GM21528 (cell line): ENCODE data around the gene PTTG2.
A peak's percentile ranks its signal among the peaks of the same experiment; 100 is the strongest.
"Not testable (repeated sequence)": the region's sequence is repeated elsewhere in the genome, so short reads cannot be mapped to it uniquely, and the experiment has no call there.

ENCODE experiments used
- ATAC-seq: cut with Tn5 transposase; IDR thresholded peaks from one replicate; pipeline ENCODE4 v1.9.1; 2021; ENCODE audit warnings: mild to moderate bottlenecking, moderate library complexity; ENCODE audit not compliant: unreplicated experiment, low FRiP score

Gene PTTG2

DNA sequence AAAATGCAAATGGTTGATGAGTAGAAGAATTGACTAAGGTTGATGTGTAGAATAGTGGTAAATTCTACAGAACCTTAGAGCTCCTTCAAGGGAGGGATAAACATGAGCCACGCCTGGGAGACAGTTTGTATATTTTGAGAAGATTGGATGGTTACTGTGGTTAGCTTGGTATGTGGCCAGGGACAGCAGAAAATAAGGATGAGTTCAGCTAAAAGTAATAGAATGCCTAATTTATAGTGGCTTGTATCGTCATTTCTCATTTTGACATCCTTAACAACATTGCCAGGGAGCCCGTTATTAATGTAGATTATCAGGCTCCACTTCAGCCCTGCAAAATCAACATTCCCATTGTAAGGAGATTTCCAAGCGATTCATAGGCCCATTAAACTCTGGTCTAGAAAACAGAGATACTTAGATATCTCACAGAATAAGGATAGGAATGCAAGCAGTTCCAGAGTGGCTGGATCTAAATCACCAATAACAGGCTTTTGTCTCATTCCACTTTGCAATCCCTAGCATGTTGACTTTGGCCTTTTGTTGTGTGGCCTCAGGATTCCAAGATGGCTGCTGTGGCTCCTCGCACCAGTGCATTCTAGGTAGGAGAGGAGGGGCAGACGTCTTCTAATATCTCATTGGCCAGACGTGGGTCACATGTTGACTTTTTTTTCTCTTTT lies 6.4 kb upstream of the PTTG2 start:
- ATAC-seq: no peak

DNA sequence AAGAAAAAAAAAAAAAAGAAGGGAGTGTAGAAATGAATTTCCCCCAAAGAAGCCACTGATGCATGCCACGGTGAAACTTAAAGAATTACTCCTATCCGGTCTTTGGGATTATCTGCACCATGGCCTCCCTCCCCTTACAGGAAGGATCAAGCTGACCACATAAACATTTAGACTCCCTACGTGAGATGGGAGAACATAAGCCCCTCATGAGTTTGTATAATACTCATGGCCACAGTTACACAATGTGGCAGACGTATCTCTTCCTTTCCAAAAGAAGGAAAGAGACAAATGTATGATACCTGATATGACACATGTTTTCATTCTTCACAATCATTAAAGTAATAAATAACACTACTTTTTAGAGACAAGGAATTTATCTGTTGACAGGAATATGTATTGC lies 3.3 kb upstream of the PTTG2 start:
- ATAC-seq: no peak

DNA sequence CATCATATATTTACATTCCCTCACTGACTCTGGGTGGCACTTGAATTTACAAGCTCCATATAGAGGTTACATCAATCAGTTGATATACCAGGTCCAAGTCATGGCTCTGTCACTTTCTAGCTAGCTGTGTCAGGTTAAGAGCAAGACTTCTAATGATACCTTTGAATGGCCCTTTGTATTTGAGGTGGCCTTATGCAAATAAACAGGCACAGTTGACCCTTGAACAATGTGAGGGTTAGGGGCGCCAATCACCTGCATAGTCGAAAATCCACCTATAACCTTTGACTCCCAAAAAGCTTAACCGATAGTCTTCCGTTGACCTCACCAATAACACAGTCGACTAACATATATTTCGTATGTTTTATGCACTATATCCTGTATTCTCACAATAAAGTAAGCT lies 1.3 kb upstream of the PTTG2 start:
- ATAC-seq: no peak

DNA sequence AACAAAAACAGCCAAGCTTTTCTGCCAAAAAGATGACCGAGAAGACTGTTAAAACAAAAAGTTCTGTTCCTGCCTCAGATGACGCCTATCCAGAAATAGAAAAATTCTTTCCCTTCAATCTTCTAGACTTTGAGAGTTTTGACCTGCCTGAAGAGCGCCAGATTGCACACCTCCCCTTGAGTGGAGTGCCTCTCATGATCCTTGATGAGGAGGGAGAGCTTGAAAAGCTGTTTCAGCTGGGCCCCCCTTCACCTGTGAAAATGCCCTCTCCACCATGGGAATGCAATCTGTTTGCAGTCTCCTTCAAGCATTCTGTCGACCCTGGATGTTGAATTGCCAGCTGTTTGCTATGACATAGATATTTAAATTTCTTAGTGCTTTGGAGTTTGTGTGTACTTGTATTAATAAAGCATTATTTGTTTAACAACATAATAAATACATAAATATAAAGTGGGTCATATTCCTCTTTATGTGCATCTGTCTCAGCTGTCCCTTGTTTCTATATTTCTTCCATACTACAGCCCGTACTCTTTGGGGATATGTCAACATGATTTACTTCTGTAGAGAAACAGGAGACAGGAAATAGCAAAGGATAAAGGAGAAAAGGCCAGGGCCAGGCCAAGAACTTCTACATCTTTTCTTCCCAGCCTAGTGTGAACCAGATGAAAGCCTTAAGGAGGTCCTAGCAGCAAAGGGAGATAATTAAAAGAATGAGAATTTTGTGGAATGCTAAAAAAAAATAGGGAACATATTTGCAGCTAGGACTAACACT lies 667 bp downstream of the PTTG2 start:
- no peak for ATAC-seq

DNA sequence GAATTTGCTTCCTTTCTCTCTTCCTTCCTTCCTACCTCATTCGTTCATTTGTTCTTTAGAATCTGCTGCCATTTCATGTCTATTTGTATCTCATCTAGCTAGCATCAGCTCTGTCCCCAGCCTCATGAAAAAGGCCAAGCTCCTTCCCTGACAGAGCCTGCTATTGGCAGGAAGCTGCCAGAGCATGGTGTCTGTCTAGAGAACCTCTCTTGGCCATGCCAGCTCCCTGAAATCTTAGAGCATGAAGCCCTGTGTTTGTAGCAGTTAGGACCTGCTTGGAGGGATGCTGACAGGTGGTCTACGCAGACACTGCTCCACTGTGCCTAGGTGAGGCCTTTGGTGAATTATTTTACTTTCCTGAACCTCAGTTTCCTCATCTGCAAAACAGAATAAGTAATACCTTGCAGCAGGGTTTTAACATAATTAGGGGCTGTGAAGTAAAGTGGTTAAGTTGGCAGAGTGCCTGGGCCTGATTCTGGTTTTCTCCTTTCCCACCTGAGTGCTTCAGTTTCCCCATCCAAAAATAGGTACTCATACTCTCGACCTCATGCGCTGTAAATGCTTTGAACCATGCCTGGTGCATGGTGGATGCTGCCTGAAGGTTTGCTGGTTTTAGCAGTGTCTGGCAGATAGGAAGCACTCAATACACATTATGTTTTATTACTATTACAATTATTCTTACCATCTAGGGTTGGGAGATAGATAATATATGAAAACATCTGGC lies 4.7 kb downstream of the PTTG2 start:
- ATAC-seq: peak; percentile 68

DNA sequence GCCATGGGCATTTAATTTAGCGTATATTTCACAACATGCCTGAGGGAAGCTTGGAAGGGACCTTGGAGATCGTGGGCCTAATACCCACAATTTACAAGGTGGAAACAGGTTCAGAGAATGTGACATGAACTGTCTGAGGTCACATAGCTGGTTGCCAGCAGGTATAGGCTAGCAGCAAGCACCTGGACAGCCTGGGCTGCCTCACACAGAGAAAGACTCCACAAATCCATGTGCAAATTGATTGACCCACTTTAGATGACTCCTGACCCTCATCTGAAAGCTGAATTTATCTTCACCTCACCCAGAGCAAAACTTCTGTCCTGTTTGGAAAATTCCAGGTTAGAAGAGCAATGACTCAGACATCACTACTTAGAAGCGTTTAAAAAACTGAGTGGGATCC lies 5.8 kb downstream of the PTTG2 start:
- ATAC-seq: no peak

DNA sequence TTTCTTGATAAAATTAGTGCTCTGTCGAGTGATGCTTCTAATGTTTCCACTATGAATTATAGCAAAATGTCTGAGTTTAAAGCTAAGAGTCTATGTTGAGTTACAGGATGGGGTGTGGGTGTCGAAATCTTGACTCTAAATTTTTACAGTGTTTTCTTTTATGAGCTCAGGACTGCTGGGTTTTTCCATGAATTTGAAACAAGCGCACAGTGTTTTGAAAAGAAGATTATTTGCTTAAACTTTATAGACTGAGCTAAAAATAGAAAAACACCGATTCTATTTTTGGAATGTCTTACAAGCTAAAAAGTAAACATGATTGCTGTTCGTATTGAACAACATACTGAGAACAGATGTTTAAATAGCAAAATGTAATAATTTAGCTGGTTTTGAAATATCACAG lies 7.5 kb downstream of the PTTG2 start:
- ATAC-seq: no peak

DNA sequence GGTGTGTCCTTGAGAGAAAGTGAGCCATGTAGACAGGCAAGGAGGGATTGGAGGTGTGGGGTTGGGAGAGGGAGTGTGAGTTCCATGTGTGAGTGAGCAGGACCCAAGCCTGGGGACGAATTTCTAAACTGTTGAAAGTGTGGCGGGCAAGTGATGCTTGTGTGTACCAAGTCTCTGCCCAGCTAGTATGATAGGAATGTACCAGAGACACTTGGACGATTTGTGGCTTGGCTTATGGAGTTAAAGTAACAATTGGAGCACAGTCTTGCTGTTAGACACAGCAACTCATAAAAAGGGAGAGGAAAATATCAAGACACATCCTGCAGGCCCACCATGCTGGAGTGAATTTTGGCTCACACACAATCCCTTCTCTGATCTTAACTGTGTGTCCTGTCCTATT lies 8.5 kb downstream of the PTTG2 start:
- no peak for ATAC-seq

DNA sequence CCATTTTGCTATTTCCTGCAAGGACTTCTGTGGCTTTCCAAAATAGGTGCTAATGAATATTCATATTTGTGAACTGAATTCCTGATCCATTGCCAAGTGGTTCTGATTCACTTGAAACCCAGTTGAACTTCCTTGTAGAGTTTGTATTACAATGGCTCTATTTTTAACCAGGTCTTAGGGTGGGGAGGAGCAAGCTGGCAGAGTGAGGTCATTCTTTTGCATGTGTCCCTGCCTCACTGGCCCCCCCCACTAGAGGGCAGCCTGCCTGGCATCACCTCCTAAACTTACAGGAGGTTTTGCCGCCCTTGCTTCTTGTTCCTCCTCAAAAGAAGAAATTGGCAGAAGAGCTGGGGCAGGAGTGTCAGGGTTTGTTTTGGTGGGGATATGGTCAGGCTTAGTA lies 10.5 kb downstream of the PTTG2 start:
- no peak for ATAC-seq

DNA sequence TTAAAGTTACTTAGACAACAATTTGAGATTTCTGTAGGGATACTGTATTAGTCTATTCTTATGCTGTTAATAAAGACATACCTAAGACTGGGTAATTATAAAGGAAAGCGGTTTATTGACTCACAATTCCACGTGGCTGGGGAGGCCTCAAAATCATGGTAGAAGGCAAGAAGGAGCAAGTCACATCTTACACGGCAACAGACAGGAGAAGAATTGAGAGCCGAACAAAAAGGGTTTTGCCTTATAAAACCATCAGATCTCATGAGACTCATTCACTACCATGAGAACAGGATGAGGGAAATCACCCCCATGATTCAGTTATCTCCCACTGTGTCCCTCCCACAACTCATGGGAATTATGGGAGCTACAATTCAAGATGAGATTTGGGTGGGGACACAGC lies 11.0 kb downstream of the PTTG2 start:
- no peak for ATAC-seq

DNA sequence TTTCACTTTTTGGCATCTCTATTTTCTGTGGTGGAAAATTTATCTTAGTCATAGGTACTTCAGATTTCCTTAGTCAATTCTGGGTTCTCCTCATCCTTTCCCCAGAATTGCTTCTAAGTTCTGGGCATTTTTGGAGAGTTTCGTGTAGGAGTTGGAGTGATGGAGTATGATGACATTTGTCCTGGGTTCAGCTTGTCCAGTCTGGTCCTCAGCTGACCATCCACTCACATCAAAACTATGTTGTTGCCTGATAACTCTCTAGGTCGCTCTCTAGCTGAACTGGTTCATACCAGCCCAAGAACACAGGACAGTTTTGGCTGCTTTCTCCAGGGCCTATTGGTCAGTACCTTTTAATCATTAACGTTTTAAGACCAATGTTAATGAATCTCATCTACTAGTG lies 13.2 kb downstream of the PTTG2 start:
- no peak for ATAC-seq

DNA sequence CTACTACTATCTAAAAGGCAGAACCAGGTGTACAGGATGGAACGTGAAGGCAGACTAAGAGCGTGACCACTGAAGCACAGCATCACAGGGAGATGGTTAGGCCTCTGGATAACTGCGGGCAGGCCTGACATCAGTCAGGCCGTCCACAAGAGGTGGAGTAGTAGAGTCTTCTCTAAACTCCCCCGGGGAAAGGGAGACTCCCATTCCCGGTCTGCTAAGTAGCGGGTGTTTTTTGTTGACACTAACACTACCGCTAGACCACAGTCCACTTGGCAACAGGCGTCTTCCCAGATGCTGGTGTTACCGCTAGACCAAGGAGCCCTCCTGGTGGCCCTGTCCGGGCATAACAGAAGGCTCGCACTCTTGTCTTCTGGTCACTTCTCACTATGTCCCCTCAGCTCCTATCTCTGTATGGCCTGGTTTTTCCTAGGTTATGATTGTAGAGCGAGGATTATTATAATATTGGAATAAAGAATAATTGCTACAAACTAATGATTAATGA lies 15.2 kb downstream of the PTTG2 start:
- ATAC-seq: not testable (repeated sequence)

DNA sequence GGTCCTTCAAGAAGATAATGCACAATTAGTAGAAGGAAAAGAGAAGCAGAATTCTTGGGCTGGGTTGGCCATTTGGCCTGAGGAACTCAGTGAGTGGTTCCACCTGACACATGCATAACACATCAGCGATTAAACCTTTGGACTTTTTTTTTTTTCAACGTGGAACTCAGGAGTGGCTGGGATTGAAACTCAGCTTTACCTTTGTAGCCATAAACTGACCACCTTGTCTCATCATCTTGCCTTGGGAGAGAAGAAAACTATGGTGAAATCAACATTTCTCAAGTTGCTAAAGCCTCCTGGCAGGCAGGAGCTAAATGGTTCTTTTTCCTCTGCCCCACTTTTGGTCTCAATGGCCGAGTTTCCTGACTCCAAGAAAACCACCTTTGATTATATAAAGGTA lies 16.3 kb downstream of the PTTG2 start:
- ATAC-seq: no peak

DNA sequence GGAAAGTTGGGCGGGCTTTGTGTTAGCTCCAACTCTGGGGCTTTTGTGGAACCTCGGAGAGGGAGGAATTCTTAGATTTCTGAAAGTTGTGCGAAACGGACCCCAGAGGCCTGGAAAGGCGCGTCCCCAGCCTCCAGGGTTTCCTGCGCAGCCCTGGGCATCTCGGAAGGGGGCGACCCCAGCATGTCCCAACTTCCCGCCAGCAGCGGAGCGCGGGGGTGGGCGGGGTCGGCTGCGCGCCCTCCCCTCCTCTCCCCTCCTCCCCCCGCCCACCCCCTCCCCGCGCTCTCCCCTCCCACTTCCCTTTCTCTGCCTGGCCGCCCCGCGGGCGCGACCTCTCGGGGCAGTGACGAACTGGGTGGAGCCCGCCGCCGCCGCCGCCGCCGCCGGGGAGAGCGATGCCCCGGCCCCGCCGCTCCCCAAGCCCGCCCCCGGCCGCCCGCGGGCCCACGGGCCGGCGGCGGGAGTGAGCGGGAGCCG lies 16.8 kb downstream of the PTTG2 start:
- ATAC-seq: peak; percentile 77

DNA sequence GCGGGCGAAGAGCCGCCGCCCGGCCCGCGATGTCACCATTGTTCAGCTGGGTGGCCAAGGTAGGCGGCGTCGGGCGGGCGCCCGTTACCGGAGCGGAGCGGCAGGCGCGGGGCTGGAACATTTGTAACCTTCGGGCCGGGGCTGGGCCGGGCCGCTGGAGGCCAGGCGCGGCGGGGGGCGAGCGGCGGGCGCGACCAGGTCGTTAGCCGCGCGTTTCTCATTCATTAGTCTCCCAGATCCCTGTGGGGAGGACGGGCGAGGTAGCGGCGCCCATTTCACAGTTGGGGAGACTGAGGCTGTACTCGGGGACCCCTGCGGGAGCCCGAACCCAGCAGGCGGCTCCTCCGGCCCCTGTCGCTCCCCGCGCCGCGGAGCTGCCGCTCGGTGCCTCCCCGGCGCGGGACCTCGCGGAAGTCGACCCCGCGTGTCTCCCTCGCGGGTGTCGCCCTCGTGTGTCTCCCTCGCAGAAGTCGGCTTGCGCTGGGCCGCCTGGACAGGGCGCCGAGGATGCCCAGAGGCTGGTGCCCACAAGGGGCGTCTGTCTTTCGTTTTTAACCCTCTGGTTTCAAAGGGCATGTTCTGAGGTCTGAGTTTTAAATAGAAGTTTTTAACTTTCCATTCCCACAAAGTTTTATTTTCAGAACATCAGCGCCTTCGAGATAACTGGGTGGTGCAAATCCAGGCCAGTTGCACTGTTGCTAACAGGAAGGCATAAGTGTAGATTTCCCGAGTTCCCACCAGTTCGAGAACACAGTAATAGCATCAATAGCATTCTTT lies 17.5 kb downstream of the PTTG2 start:
- ATAC-seq: peak; percentile 67

DNA sequence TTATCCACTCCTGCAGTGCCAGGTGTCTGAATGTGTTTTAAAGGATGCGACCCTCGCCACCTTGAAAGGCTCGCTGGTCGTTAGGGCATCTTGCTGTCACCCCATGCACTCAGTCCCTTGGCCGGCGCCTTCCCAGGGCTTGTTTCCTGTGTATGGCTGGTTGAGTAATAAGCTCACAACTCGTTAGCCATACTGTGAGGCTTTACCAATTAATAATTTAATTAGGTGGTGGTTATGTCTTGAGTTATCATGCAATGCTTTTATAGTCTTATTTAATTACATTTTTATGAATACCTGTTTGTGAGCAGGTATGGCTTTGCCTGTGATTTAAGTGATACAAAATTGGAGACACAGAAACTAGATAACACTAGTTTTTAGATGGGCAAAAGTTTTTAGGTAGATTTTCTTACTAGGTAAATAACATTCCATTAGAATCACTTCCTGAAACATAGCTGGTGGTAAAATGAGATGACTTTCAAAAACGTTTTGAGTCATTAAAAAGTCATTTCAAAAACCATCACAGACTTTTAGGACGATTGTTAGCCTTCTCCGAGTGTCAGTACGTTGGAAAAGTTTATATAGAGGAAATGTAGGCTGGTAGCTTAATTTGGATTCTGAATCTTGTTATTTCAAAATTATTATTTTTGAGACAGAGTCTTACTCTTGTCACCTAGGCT lies 18.2 kb downstream of the PTTG2 start:
- peak; percentile 34 for ATAC-seq

DNA sequence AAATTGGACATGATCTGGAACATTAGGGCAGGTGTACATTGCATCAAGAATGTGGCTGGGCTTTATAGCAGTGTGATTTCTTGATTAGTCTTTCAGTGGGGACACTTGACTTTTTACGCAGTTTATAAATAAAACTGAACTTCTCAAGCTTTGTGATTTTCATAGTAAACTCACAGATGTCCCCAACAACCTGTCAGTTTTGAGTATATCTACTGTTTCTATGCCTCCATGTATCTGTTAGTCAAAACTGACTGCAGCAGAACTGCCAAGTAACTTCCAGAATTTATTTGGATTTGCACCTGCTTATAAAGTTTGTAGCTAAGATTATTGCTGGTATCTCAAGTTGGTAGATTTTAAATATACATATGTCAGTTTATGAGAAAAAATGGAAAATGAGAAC lies 20.0 kb downstream of the PTTG2 start:
- ATAC-seq: no peak

DNA sequence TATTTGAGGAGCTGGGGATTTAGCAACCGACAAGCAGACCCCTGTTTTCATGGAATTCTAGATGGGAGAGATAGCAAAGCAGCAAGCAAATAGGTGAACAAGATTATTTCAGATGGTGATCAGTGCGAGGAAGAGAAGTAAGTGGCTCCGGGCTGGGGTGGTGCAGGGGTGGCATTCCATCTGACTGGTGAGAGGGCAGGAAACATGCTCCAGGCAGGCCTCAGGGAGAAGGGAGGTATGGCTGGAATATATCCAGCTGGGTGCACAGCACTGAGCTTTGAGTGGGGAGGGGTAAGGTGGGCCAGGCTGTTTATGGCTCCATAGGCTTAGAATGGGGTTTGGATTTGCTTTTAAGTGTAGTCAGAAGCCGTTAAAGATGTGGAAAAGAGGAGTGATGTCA lies 21.2 kb downstream of the PTTG2 start:
- no peak for ATAC-seq

DNA sequence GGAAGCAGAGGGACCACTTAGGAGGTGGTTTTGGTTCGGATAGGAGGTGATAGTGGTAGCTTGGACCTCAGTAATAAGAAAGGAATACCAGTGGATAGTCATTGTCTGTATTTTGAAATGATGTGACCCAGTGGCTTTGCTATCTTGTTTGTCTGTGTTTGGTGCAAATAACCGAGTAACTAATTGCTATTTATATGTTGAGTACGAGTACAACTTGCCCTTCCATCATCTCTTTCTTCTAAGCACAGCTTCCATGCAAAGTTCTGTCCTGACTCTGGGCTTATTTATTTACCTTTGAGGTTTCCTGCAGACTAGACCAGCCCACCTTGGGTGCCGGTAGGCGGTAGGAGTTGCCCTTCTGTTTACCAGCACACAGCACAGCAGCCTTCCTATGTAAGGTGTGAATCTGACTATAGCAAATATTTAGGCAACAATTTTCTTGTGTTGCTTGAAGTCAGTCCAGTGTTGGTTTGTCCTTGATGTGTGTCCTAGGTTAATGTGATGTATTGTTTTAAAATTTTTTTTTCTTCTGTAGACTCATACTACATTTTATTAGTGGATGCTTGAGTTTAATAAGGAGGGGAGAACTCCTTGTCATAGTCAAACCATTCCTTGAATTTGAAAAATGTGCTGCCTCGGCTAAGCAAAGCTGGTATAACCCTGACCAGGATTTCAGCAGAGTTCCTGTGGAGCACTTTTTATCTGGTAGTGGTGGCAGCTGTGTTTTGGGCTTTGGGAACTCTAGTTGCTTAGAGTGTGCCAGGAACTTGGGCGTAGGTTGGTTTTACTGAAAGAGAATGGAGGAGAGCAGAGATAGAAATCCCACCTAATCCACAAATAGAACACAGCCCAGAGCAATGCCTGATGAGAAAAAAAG lies 21.9 kb downstream of the PTTG2 start:
- ATAC-seq: no peak
